SK-N-SH (cell line): ENCODE measurements around the gene ADAD2.

Experiments
- CHD2 ChIP-seq: fragments of 150-350 bp; IDR thresholded peaks from 2 replicates; pipeline ENCODE4 v1.6.1; 2018; ENCODE audit warnings: low read length; ENCODE audit not compliant: partially characterized antibody
- CTCF ChIP-seq: fragments of 200-600 bp; sonication (generic); IDR thresholded peaks from 2 replicates; pipeline ENCODE4 v1.6.1; 2017; ENCODE audit warnings: antibody characterized with exemption, mild to moderate bottlenecking, moderate library complexity
- EP300 ChIP-seq, 2 experiments: IDR thresholded peaks; 2 replicates each; pipeline versions ENCODE4 v1.4.0 to v1.6.1; 2012; ENCODE audit warnings: borderline replicate concordance in 1 of 2, low read depth in 1 of 2, low read length in 1 of 2
- GATA2 ChIP-seq: sonication (generic); formaldehyde crosslinking; IDR thresholded peaks from 2 replicates; pipeline ENCODE4 v1.5.0; 2020; ENCODE audit warnings: mild to moderate bottlenecking, missing genetic modification reagents
- RFX5 ChIP-seq: IDR thresholded peaks from 2 replicates; pipeline ENCODE4 v1.6.1; 2012; ENCODE audit warnings: mild to moderate bottlenecking, improper control_type of control experiment, low read length
- YY1 ChIP-seq: IDR thresholded peaks from 2 replicates; pipeline ENCODE4 v1.4.0; 2012; ENCODE audit warnings: low read depth, mild to moderate bottlenecking
- TF ChIP-seq, protein P1 (sequence below): IDR thresholded peaks from 2 replicates; pipeline ENCODE4 v1.4.0; 2012; ENCODE audit warnings: low read depth

DNA sequence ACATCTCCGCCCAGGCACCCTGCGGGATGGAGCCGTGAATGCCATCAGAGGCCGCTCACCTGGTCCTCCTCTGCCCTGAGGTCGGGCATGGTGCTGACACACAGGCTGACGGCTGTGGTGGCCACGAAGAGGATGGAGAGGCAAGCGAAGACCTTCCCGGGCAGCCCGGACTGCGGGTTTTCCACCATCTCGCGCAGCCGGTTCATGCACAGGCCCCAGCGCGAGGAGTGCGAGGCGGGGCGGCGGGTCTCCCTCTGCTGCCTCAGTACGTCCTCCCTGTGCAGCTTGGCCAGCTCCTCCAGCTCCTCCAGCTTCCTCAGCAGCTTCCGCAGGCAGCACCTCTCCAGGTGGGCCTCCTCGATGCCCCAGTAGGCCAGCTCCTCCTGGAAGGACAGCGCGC is 45.7 kb downstream of the ADAD2 start:
- no peak for TF ChIP-seq CHD2
- no peak for TF ChIP-seq CTCF
- no peak for TF ChIP-seq GATA2 (CRISPR knock-in tag)
- no peak for TF ChIP-seq YY1
- TF ChIP-seq EP300 (IDR thresholded peaks at IDR 0.05; ENCODE audit: borderline replicate concordance in 1 of 2, low read depth in 1 of 2, low read length in 1 of 2), result no peak
- TF ChIP-seq RFX5, result no peak
- TF ChIP-seq, protein P1, sequence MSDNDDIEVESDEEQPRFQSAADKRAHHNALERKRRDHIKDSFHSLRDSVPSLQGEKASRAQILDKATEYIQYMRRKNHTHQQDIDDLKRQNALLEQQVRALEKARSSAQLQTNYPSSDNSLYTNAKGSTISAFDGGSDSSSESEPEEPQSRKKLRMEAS, result no peak
